NCI-H526 treated with DMSO at 0.1 percent for 48 hours (cell line): Measurements from ENCODE around the gene CR1.
"Not testable (repeated sequence)": the region's sequence is repeated elsewhere in the genome, so short reads cannot be mapped to it uniquely, and the experiment has no call there.

Experiments
- DNase-seq: peaks from one replicate; lab custom pipeline; 2025; lab: John Stamatoyannopoulos, UW

Gene CR1

GRCh38 chr1:207495801-207496792, at the start of gene CR1:
CR1 (plus strand) TSS chr1:207496157; CDS start chr1:207496268, 111 bp downstream.
- peak; percentile 2 for DNase-seq

GRCh38 chr1:207453710-207454045, 42.3 kb upstream of the CR1 start:
- DNase-seq = no peak

GRCh38 chr1:207454046-207454964, 41.7 kb upstream of the CR1 start, which contains the start of gene CR2:
CR2 (plus strand) TSS chr1:207454328; CDS start chr1:207454419, 91 bp downstream.
- DNase-seq = peak; percentile 2

- DNase-seq = no peak
Observed at GRCh38 chr1:207455183-207455754, 40.7 kb upstream of the CR1 start.

GRCh38 chr1:207458414-207458813, 37.5 kb upstream of the CR1 start:
- DNase-seq = no peak

- DNase-seq = no peak
Observed at GRCh38 chr1:207459008-207459407, 36.9 kb upstream of the CR1 start.

GRCh38 chr1:207461649-207462048, 34.3 kb upstream of the CR1 start:
- DNase-seq = no peak

DNA sequence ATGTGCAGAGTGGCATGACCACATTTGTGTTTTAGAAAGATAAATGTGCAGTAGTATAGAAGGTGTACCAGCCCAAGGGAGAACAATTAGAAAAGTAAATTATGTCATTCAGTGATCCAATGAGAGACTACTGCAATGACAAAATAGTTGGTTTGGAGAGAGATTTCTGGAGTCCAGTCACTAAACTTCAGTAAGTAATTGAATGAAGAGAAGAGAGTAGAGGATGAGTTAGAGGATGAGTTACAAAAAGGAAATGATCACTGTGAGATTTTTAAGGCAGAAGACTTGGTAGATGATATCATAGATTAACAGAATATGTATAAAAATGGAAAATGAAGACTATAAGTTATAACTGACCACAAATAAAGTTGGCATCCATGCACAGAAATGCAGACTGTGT, 33.4 kb upstream of the CR1 start:
- DNase-seq = no peak

GRCh38 chr1:207463021-207463420, 32.9 kb upstream of the CR1 start:
- no peak for DNase-seq

DNA sequence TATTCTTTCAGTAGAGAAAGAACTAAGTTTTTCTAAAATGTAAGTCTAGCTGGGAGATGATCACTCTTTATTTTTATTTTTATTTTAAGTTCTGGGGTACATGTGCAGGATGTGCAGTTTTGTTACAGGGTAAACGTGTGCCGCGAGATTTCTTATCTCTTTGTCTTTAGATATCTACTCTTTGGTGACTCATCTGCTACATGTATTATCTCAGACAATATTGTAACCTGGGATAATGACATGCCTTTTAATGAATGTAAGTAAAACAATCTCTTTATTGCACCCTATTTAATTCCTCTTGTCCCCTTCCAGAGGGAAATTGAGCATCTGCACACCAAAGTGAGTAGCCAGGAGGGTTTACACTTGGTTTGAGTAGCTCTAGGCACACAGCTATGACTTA, 32.4 kb upstream of the CR1 start:
- DNase-seq = no peak

GRCh38 chr1:207470927-207471326, 25.0 kb upstream of the CR1 start:
- DNase-seq = no peak

DNA sequence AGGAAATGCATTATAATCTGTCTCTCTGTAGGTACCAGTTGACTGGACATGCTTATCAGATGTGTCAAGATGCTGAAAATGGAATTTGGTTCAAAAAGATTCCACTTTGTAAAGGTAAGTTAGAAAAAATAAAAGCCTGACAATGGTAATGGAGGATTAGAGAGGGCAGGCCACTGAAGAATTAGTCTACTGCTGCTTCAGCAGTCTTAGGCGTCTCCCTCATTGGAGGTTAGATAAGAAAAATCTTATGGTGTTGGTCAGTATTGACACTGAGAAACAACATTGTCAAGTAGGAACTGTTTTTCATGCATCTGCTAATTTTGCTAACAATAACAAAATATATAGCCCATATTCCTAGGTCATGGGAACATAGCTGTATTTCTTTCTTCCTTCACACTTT, 21.7 kb upstream of the CR1 start:
- no peak for DNase-seq

- DNase-seq = no peak
Observed at GRCh38 chr1:207486198-207486597, 9.8 kb upstream of the CR1 start.

DNA sequence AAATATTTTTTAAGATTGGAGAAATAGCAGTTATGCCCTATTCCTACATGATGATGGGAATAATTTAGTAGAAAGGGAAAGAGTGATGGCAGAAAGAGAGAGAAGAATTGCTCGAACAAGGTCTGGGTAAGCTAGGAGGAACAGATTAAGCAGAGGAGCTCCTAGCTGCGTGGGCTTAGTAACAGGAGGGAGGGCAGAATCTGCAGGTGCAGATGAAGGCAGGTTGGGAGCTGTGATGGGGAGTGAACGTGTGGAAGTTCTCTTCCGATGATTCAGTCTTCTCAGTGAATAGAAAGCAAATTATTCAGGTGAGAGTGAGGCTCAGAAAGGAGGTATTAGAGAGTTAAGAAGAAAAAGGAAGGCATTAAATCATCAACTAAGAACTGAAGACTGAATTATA, 8.3 kb upstream of the CR1 start:
- DNase-seq = no peak

DNA sequence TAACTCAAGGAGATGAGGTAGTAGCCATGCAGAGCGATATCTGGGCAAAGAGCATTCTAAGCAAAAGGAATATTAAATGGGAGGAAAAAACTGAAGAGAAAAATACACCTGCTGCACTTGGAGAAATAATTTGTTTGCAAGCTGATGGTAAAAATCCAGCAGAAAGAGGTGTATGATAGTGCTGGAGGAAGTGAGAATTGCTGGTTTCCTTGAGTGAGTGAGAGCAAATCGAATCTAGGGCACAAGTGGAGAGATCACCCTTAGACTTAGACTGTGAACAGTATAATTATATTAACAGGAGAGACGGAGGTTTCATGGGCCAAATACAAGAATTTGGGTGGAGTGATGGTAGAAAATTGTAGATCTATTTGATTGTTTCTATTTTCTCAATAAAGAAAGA, 2.7 kb upstream of the CR1 start:
- DNase-seq = no peak

- no peak for DNase-seq
Observed at GRCh38 chr1:207494171-207494570, 1.8 kb upstream of the CR1 start.

DNA sequence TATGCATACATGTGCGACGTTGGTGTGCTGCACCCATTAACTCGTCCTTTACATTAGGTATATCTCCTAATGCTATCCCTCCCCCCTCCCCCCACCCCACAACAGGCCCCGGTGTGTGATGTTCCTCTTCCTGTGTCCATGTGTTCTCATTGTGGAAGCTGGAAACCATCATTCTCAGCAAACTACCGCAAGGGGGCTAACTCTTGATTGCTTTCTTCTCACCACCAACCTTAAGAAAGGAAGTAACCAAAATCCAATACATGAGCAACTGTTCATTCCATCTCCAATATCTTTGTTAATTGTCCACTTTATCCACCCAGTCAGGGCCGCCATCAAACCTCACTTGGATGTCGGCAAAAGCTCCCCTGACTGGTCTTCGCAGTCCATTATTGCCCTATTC, 676 bp upstream of the CR1 start:
- DNase-seq = not testable (repeated sequence)

GRCh38 chr1:207497941-207498340, 2.0 kb downstream of the CR1 start:
- no peak for DNase-seq

GRCh38 chr1:207499573-207499972, 3.6 kb downstream of the CR1 start:
- peak; percentile 26 for DNase-seq

DNA sequence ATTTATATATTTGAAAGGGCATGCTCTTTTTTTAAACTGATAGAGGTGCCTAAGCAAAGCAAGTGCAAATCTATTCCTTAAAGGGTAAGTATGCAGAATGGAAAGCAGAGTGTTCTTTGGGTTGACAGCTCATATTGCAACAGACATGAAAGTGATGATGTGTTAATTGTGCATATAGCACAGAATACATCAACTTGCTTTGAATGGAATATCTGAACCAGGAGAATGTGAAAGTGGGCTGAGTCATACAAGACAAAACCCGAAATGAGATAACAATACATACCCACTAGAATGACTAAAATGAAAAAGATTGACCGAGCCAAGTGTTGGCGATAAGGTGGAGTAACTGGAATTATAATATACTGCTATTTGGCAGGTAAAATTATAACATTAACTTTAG, 4.3 kb downstream of the CR1 start:
- DNase-seq = no peak

GRCh38 chr1:207501071-207501470, 5.1 kb downstream of the CR1 start:
- DNase-seq = no peak

GRCh38 chr1:207502726-207503125, 6.8 kb downstream of the CR1 start:
- DNase-seq = no peak
